ENCODE data around the gene CPNE5. TPM values are rescaled to one million over a fixed set of nuclear protein-coding genes. Genes with fewer than 3 reads are reported as not detected.

Gene CPNE5
- polyA plus RNA-seq, 1 donor (not counting 4 experiments of a cell fraction or from before 2014, with no cell fraction given), result 0.05 TPM

DNA sequence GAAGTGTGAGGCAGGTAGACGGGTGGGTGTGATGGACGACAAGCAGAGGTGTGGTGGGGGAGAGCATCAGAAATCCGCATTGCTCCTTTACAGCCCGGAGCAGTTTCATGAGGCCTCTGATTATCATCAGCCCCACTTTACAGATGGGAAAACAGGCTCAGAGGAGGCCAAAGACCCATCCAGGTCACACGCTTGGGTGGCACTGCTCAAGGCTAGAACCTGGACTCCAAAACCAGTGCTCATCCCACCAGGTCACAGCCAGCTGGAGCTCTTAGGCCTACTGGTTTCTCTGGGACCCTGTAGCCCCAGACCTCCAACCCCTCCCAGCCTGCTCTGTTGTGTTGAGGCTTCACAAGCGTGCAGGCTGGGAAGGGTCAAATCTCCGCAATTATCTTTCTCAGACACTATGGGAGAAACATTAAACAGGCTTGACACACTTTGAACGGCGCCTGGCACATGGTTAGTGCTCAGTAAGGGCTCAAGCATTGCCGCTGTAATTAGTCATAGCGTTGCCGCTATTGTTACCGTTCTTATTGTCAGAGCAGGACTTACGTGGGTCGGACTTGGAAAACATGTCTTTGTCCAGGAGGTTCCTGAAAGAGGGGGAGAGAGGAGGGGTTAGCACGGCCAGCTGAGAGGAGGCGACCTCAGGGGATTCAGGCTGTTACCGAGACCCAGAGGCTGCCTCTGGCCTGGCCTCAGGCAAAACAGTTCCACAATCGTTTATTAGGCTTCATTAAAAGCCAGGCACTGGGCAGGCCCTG lies 16.6 kb downstream of the CPNE5 start:
- dilution Hi-C loops (cut with MboI; ENCODE audit: extremely low pct_ligation_motif_present, low sequenced_read_pairs), result no loop called here
- FAIRE-seq (no peak), DNase-seq (ENCODE audit: low read depth, low spot score) (no peak)
- Histone ChIP-seq H3K9ac (ENCODE audit: control insufficient read depth, extremely low read depth, insufficient read depth, low read length) (no peak overlapping the region), H3K4me3 (ENCODE audit: control insufficient read depth in 2 of 3, extremely low read depth in 1 of 3, insufficient read depth in 2 of 3, low read depth in 1 of 3, low read length in 3 of 3) (no peak overlapping the region), H3K4me2 (ENCODE audit: control insufficient read depth, extremely low read depth, insufficient read depth, low read depth, low read length) (no peak overlapping the region), H3K27me3 (ENCODE audit: control insufficient read depth, extremely low read depth, insufficient read depth, low read length) (no peaks in the 10 kb centered on the region), H3K36me3 (ENCODE audit: control insufficient read depth in 2 of 2, extremely low read depth in 1 of 2, insufficient read depth in 2 of 2, low read length in 2 of 2) (no peaks in the 10 kb centered on the region), H4K20me1 (ENCODE audit: control insufficient read depth, extremely low read depth, insufficient read depth, low read length) (no peaks in the 10 kb centered on the region), H3K4me1 (ENCODE audit: control insufficient read depth, extremely low read depth, insufficient read depth, low read length) (peaks cover 17% of the 10 kb centered on the region), H3K27ac (ENCODE audit: control insufficient read depth, insufficient read depth, low read length) (no peak overlapping the region), H3K79me2 (ENCODE audit: control insufficient read depth, insufficient read depth, low read length) (no peaks in the 10 kb centered on the region), H2AFZ (ENCODE audit: control insufficient read depth, low read length) (no peak overlapping the region), H3K9me3 (ENCODE audit: control insufficient read depth, low read depth, low read length) (no peaks in the 10 kb centered on the region), H3K9me1 (ENCODE audit: control insufficient read depth, extremely low read depth, insufficient read depth, low read length) (no peaks in the 10 kb centered on the region)
- TF ChIP-seq, protein P1, sequence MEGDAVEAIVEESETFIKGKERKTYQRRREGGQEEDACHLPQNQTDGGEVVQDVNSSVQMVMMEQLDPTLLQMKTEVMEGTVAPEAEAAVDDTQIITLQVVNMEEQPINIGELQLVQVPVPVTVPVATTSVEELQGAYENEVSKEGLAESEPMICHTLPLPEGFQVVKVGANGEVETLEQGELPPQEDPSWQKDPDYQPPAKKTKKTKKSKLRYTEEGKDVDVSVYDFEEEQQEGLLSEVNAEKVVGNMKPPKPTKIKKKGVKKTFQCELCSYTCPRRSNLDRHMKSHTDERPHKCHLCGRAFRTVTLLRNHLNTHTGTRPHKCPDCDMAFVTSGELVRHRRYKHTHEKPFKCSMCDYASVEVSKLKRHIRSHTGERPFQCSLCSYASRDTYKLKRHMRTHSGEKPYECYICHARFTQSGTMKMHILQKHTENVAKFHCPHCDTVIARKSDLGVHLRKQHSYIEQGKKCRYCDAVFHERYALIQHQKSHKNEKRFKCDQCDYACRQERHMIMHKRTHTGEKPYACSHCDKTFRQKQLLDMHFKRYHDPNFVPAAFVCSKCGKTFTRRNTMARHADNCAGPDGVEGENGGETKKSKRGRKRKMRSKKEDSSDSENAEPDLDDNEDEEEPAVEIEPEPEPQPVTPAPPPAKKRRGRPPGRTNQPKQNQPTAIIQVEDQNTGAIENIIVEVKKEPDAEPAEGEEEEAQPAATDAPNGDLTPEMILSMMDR (optimal IDR thresholded peaks at IDR 0.05 in 1 of 3, IDR thresholded peaks at IDR 0.05 in 1 of 3, conservative IDR thresholded peaks at IDR 0.05 in 1 of 3; ENCODE audit: extremely low read depth in 1 of 3, insufficient read depth in 2 of 3, low read length in 3 of 3), result no peak
- no peak for TF ChIP-seq EZH2 (IDR thresholded peaks at IDR 0.05; ENCODE audit: low read length)

GRCh38 chr6:36821581-36822335 lies 17.5 kb downstream of the CPNE5 start:
- Histone ChIP-seq H3K4me2 (ENCODE audit: control insufficient read depth, extremely low read depth, insufficient read depth, low read depth, low read length) (no peak overlapping the region), H3K79me2 (ENCODE audit: control insufficient read depth, insufficient read depth, low read length) (no peaks in the 10 kb centered on the region), H3K4me3 (ENCODE audit: control insufficient read depth in 2 of 3, extremely low read depth in 1 of 3, insufficient read depth in 2 of 3, low read depth in 1 of 3, low read length in 3 of 3) (no peak overlapping the region), H3K27ac (ENCODE audit: control insufficient read depth, insufficient read depth, low read length) (no peak overlapping the region), H3K36me3 (ENCODE audit: control insufficient read depth in 2 of 2, extremely low read depth in 1 of 2, insufficient read depth in 2 of 2, low read length in 2 of 2) (no peaks in the 10 kb centered on the region), H3K9ac (ENCODE audit: control insufficient read depth, extremely low read depth, insufficient read depth, low read length) (no peak overlapping the region), H4K20me1 (ENCODE audit: control insufficient read depth, extremely low read depth, insufficient read depth, low read length) (no peaks in the 10 kb centered on the region), H3K4me1 (ENCODE audit: control insufficient read depth, extremely low read depth, insufficient read depth, low read length) (peaks cover 8% of the 10 kb centered on the region), H3K9me3 (ENCODE audit: control insufficient read depth, low read depth, low read length) (no peaks in the 10 kb centered on the region), H3K9me1 (ENCODE audit: control insufficient read depth, extremely low read depth, insufficient read depth, low read length) (no peaks in the 10 kb centered on the region), H2AFZ (ENCODE audit: control insufficient read depth, low read length) (no peak overlapping the region), H3K27me3 (ENCODE audit: control insufficient read depth, extremely low read depth, insufficient read depth, low read length) (no peaks in the 10 kb centered on the region)
- DNase-seq (ENCODE audit: low read depth, low spot score), result no peak
- TF ChIP-seq, protein P1 (optimal IDR thresholded peaks at IDR 0.05 in 1 of 3, IDR thresholded peaks at IDR 0.05 in 1 of 3, conservative IDR thresholded peaks at IDR 0.05 in 1 of 3; ENCODE audit: extremely low read depth in 1 of 3, insufficient read depth in 2 of 3, low read length in 3 of 3), result no peak
- TF ChIP-seq EZH2 (IDR thresholded peaks at IDR 0.05; ENCODE audit: low read length), result no peak
- dilution Hi-C loops (cut with MboI; ENCODE audit: extremely low pct_ligation_motif_present, low sequenced_read_pairs), result no loop called here
- no peak for FAIRE-seq

All from keratinocyte (primary cell).